Ascending aorta (tissue), 2 donors: ENCODE results near the gene EXOC3L2. TPM values are rescaled to one million over a fixed set of nuclear protein-coding genes. Genes with fewer than 3 reads are reported as not detected.

Source experiments
- DNase-seq, 2 donors: peaks; one replicate each; pipeline ENCODE4 v3.0.0-alpha.2; 2019; ENCODE audit warnings: low spot score in 2 of 2
- H3K27ac ChIP-seq, 2 donors: fragments of 200-600 bp; sonication (generic); one replicate each; pipeline ENCODE4 v1.5.1; 2016 to 2017; ENCODE audit warnings: mild to moderate bottlenecking in 1 of 2
- H3K27me3 ChIP-seq: fragments of 200-600 bp; sonication (generic); one replicate; pipeline ENCODE4 v1.5.1; 2017
- H3K36me3 ChIP-seq, 2 donors: fragments of 200-600 bp; sonication (generic); one replicate each; pipeline ENCODE4 v1.5.1; 2016
- H3K4me1 ChIP-seq, 2 donors: fragments of 200-600 bp; sonication (generic); one replicate each; pipeline ENCODE4 v1.5.1; 2016 to 2017; ENCODE audit warnings: mild to moderate bottlenecking in 1 of 2
- H3K4me3 ChIP-seq, 2 donors: fragments of 200-600 bp; sonication (generic); one replicate each; pipeline ENCODE4 v1.5.1; 2016 to 2017; ENCODE audit warnings: mild to moderate bottlenecking in 1 of 2
- H3K9me3 ChIP-seq, 2 donors: fragments of 200-600 bp; sonication (generic); one replicate each; pipeline ENCODE4 v1.5.1; 2016
- CTCF ChIP-seq, 3 experiments: fragments of 200-600 bp in 2 of 3; fragments of 450-650 bp in 1 of 3; sonication (generic) in 2 of 3; IDR thresholded peaks; one replicate each; pipeline ENCODE4 v1.5.1; 2016 to 2019; ENCODE audit warnings: antibody characterized with exemption in 3 of 3, mild to moderate bottlenecking in 1 of 3, moderate library complexity in 1 of 3
- intact Hi-C: fragments of 100-400 bp; cut with DNase I; formaldehyde crosslinking; loops from one replicate; pipeline ENCODE4 v1.15.1; 2023
- total RNA-seq: library from RNA; depleted of rRNA; stranded (reverse); fragments of >200 nt; gene quantifications from one replicate; pipeline ENCODE4 v1.1.0, GENCODE V29; 2016

EXOC3L2 gene
- total RNA-seq, 1 donor from 2014 or later = 33.5 TPM

DNA sequence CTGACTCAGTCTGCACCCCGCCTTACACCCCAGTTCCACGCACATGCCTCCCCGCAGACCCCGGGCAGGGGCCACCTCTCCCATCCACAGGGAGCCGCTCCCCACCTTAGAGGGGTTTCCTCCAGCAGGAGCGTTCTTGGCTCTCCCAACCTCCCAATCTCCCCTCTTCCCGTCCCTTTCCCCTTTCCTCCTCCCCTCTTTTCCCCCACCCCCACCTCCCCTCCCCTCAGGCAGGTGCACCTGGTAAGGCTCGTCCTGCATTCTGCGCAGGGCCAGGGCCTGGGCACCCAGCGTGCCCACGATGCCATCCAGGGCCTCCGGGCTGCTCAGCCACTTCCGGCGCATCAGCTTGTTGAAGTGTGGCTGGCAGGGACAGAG is 27.3 kb downstream of the EXOC3L2 start:
- no peak overlapping the region for H3K4me3 ChIP-seq
- intact Hi-C loops = no loop called here
- no peaks in the 10 kb centered on the region for H3K9me3 ChIP-seq
- no peak for DNase-seq
- TF ChIP-seq CTCF (IDR thresholded peaks at IDR 0.05) = no peak
- no peaks in the 10 kb centered on the region for H3K4me1 ChIP-seq
- H3K36me3 ChIP-seq = no peaks in the 10 kb centered on the region
- H3K27me3 ChIP-seq = peaks cover 7% of the 10 kb centered on the region
- H3K27ac ChIP-seq = no peak overlapping the region

GRCh38 chr19:45217193-45217956 is 27.8 kb downstream of the EXOC3L2 start:
- Histone ChIP-seq H3K27ac (no peak overlapping the region), H3K4me3 (no peak overlapping the region), H3K36me3 (no peaks in the 10 kb centered on the region), H3K9me3 (no peaks in the 10 kb centered on the region), H3K4me1 (no peaks in the 10 kb centered on the region), H3K27me3 (peaks cover 7% of the 10 kb centered on the region)
- DNase-seq = no peak
- TF ChIP-seq CTCF (IDR thresholded peaks at IDR 0.05) = no peak
- intact Hi-C loops = no loop called here

DNA sequence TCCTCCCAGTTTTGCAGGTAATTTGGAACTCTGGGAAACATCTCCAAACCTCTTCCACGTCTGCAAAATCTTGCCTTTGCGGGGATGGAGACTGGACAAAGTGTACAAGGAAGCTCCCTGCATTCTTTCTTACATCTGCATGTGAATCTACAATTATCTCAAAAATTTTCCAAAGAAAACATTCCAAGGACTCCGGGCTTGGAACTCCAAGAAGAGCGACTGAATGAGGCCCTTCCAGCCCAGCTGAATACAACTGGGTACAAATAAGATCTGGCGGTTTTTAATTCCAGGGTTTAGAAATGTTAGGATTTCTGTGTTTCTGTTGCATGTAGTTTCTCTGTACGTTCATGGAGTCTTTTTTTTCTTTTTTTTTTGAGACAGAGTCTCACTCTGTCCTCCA is 28.5 kb downstream of the EXOC3L2 start:
- intact Hi-C loops = no loop called here
- H3K9me3 ChIP-seq = no peaks in the 10 kb centered on the region
- H3K4me1 ChIP-seq = no peaks in the 10 kb centered on the region
- no peak for DNase-seq
- no peak overlapping the region for H3K27ac ChIP-seq
- H3K36me3 ChIP-seq = no peaks in the 10 kb centered on the region
- no peak overlapping the region for H3K4me3 ChIP-seq
- no peak for TF ChIP-seq CTCF (IDR thresholded peaks at IDR 0.05)
- peaks cover 7% of the 10 kb centered on the region for H3K27me3 ChIP-seq

GRCh38 chr19:45215391-45216191 is 29.6 kb downstream of the EXOC3L2 start:
- TF ChIP-seq CTCF (IDR thresholded peaks at IDR 0.05) = no peak
- H3K4me1 ChIP-seq = no peaks in the 10 kb centered on the region
- no peaks in the 10 kb centered on the region for H3K36me3 ChIP-seq
- no peaks in the 10 kb centered on the region for H3K9me3 ChIP-seq
- H3K27me3 ChIP-seq = peaks cover 7% of the 10 kb centered on the region
- no peak for DNase-seq
- no peak overlapping the region for H3K4me3 ChIP-seq
- intact Hi-C loops = no loop called here
- H3K27ac ChIP-seq = no peak overlapping the region

DNA sequence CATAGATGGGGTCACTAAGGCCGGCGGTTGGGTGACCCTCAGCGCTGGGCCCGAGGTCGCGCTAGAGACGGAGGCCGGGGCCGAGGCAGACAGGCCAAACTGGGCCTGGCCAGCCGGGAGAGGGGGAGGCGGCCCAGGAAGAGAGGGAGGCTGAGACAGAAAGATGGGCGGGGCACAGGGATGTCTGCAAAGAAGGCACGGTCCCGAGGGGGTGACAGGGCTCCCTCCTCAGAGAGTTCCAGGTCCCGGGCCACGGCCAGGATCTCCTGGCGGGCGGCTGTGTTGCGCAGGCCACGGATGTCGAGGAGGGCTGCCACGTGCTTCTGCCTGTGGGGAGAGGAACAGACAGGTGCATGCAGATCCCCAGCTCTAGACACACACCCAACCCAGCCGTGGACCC is 32.2 kb downstream of the EXOC3L2 start:
- Histone ChIP-seq H3K9me3 (no peaks in the 10 kb centered on the region), H3K27me3 (peaks cover 5% of the 10 kb centered on the region), H3K36me3 (no peaks in the 10 kb centered on the region), H3K4me1 (no peaks in the 10 kb centered on the region), H3K27ac (no peak overlapping the region), H3K4me3 (no peak overlapping the region)
- no peak for DNase-seq
- TF ChIP-seq CTCF (IDR thresholded peaks at IDR 0.05) = no peak
- intact Hi-C loops = no loop called here
